ENCODE results near the gene LRRC70.

The LRRC70 gene

GRCh38 chr5:62575066-62575465 lies 3.6 kb upstream of the LRRC70 start:
- no peak for DNase-seq (ENCODE audit: low read depth in 1 of 2, low spot score in 1 of 2)

GRCh38 chr5:62575489-62575888 lies 3.1 kb upstream of the LRRC70 start:
- DNase-seq (ENCODE audit: low read depth in 1 of 2, low spot score in 1 of 2) = no peak

- DNase-seq (ENCODE audit: low read depth in 1 of 2, low spot score in 1 of 2) = no peak
Measured at GRCh38 chr5:62576570-62577170, 1.9 kb upstream of the LRRC70 start.

GRCh38 chr5:62577488-62577887 lies 1.1 kb upstream of the LRRC70 start:
- no peak for DNase-seq (ENCODE audit: low read depth in 1 of 2, low spot score in 1 of 2)

GRCh38 chr5:62579761-62580160 lies 1.1 kb downstream of the LRRC70 start:
- no peak for DNase-seq (ENCODE audit: low read depth in 1 of 2, low spot score in 1 of 2)

GRCh38 chr5:62581836-62582597 lies 3.4 kb downstream of the LRRC70 start:
- DNase-seq (ENCODE audit: low read depth in 1 of 2, low spot score in 1 of 2) = no peak

GRCh38 chr5:62584391-62584790 lies 5.8 kb downstream of the LRRC70 start:
- DNase-seq (ENCODE audit: low read depth in 1 of 2, low spot score in 1 of 2) = no peak

GRCh38 chr5:62585306-62585705 lies 6.7 kb downstream of the LRRC70 start:
- DNase-seq (ENCODE audit: low read depth in 1 of 2, low spot score in 1 of 2) = no peak

- DNase-seq (ENCODE audit: low read depth in 1 of 2, low spot score in 1 of 2) = no peak
Measured at GRCh38 chr5:62585751-62586150, 7.1 kb downstream of the LRRC70 start.

GRCh38 chr5:62587737-62588136 lies 9.1 kb downstream of the LRRC70 start:
- DNase-seq (ENCODE audit: low read depth in 1 of 2, low spot score in 1 of 2) = no peak

- no peak for DNase-seq (ENCODE audit: low read depth in 1 of 2, low spot score in 1 of 2)
Measured at GRCh38 chr5:62588668-62589067, 10.0 kb downstream of the LRRC70 start.

GRCh38 chr5:62589504-62589903 lies 10.9 kb downstream of the LRRC70 start:
- no peak for DNase-seq (ENCODE audit: low read depth in 1 of 2, low spot score in 1 of 2)

- DNase-seq (ENCODE audit: low read depth in 1 of 2, low spot score in 1 of 2) = no peak
Measured at GRCh38 chr5:62590387-62590786, 11.8 kb downstream of the LRRC70 start.

- DNase-seq (ENCODE audit: low read depth in 1 of 2, low spot score in 1 of 2) = no peak
Measured at GRCh38 chr5:62592558-62592957, 13.9 kb downstream of the LRRC70 start.

- DNase-seq (ENCODE audit: low read depth in 1 of 2, low spot score in 1 of 2) = no peak
Measured at GRCh38 chr5:62593331-62593730, 14.7 kb downstream of the LRRC70 start.

GRCh38 chr5:62594364-62594984 lies 15.9 kb downstream of the LRRC70 start:
- DNase-seq (ENCODE audit: low read depth in 1 of 2, low spot score in 1 of 2) = no peak

GRCh38 chr5:62596096-62596495 lies 17.5 kb downstream of the LRRC70 start:
- DNase-seq (ENCODE audit: low read depth in 1 of 2, low spot score in 1 of 2) = no peak

- DNase-seq (ENCODE audit: low read depth in 1 of 2, low spot score in 1 of 2) = no peak
Measured at GRCh38 chr5:62596691-62597090, 18.1 kb downstream of the LRRC70 start.

GRCh38 chr5:62597314-62597713 lies 18.7 kb downstream of the LRRC70 start:
- no peak for DNase-seq (ENCODE audit: low read depth in 1 of 2, low spot score in 1 of 2)

- no peak for DNase-seq (ENCODE audit: low read depth in 1 of 2, low spot score in 1 of 2)
Measured at GRCh38 chr5:62600560-62601252, 22.1 kb downstream of the LRRC70 start.

- DNase-seq (ENCODE audit: low read depth in 1 of 2, low spot score in 1 of 2) = no peak
Measured at GRCh38 chr5:62603934-62604333, 25.3 kb downstream of the LRRC70 start.

- DNase-seq (ENCODE audit: low read depth in 1 of 2, low spot score in 1 of 2) = no peak
Measured at GRCh38 chr5:62605638-62606037, 27.0 kb downstream of the LRRC70 start.
